NCI-H226 (cell line): ENCODE measurements around the gene TDRD10.

Source experiments
- DNase-seq: peaks from one replicate; pipeline ENCODE4 v3.0.0-alpha.2; 2015

The TDRD10 gene

GRCh38 chr1:154556422-154556821 is 54.4 kb downstream of the TDRD10 start:
- DNase-seq, result peak; percentile 22

DNA sequence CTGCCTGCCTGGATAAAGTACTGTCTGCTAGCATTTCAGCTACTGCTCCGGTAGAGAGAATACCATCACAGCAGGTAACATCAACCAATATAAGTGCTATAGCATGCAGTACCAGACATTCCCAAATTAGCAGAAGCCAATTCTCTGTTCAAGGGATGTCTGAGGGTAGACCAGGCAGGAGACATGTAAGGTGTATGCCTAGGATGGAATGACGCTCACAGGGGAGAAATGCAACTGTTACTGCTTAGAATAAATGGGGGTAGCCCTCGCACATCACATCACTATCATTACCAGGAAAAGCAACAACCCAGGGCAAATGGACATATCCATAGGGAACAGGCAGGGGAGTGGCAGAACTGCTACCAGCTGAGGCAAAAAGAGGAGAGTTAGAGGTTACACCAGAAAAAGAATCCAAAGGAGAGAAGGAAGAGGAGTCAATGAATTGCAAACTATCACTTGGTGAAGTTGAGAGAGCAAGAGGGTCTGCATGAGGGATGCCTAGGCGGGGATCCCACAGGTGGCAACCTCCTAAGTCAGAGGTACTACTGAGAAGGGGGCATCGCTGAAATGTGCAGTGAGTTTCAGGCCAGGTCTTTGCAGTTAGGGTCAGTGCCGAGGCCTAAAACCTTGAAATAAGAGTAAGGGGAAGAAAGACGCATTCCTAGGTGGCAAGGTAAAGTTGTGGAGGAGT is 55.4 kb downstream of the TDRD10 start:
- no peak for DNase-seq

- no peak for DNase-seq
Measured at GRCh38 chr1:154557939-154558719, 56.1 kb downstream of the TDRD10 start, which contains the start of gene UBE2Q1. UBE2Q1 (minus strand) TSS chr1:154558662; CDS start chr1:154558553, 109 bp downstream.

- DNase-seq, result peak; percentile 99
Measured at GRCh38 chr1:154558720-154559465, 56.9 kb downstream of the TDRD10 start.

- peak; percentile 71 for DNase-seq
Measured at GRCh38 chr1:154559466-154560044, 57.5 kb downstream of the TDRD10 start.

DNA sequence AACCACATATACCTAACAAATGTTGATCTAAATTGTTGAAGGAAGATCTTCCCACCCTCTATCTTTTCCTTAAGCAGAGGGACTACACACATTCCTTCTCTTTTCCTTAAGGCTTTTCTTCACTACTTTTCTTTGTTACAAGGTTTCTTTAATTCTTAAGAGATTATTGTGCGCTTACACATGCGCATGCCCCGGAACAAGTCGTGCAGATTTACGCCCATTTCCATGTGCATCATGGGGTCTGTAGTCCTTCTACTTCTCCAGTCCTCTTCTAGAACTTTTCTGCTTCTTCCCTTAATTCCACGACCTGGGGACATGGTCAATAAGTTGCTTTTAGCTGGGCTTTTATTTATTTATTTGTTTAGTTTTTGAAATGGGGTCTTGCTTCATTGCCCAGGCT is 63.9 kb downstream of the TDRD10 start:
- DNase-seq, result no peak

DNA sequence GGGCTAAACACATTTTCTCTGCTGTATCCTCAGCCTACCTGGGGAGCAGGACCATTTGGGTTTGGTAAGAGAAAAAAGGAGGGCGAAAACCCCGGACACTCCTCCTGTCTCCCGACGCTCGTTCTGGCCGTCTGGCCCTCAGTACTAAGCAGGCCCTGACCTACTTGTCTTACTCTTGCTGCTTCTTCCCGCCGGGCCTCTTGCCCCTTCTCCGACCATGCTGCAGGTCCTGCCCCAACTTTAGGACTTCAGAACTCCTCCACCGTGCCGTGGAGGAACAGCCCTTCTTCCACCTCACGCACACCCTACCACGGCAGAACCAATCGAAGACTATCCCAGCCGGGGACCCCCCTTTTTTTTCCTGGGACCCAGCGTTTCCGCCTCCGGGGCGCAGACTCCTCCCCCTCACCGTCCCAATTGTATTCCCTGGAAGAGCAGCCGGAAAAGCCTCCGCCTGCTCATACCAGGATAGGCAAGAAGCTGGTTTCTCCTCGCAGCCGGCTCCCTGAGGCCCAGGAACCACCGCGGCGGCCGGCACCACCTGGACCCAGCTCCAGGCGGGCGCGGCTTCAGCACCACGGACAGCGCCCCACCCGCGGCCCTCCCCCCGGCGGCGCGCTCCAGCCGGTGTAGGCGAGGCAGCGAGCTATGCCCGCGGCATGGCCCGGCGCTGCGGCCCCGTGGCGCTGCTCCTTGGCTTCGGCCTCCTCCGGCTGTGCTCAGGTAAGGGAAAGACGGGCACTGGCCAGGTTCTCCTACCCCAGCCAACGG is 65.6 kb downstream of the TDRD10 start, which contains the start of gene CHRNB2:
Gene CHRNB2, plus strand, starts transcription at position 393 of the 771 bp plus-strand sequence. Its CDS starts 267 bp downstream, at position 660.
- peak; percentile 75 for DNase-seq

DNA sequence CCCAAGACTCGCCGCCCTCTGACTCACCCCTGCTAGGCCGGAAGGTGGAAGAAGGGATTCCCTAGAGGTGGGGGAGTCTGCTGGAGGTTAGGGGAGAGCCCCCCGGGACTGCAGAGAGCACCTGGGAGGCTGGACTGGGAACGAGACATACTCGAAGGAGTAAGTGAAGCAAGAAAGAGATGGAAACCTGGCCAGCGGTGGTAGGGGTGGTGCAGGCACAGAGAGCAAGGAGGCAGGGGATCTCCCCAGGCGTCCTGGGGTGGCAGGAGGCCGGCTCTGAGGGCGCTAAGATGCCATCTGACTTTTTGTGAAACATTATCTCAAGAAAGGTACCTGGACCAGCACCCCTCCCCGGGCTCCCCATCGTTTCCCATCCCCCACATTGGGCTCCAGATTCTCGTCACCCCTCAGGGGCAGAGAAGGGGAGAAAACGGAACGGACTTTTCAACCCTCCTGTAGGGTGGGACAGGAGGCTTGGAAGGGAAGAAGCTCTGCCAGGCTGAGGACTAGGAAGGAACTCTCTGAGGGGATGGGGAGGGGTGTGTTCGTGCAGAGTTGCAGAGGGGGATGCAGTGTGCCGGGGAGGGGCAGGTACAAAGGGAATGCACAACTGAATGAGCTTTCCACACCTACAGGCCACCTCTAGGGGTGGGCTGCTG is 66.3 kb downstream of the TDRD10 start:
- DNase-seq, result no peak

DNA sequence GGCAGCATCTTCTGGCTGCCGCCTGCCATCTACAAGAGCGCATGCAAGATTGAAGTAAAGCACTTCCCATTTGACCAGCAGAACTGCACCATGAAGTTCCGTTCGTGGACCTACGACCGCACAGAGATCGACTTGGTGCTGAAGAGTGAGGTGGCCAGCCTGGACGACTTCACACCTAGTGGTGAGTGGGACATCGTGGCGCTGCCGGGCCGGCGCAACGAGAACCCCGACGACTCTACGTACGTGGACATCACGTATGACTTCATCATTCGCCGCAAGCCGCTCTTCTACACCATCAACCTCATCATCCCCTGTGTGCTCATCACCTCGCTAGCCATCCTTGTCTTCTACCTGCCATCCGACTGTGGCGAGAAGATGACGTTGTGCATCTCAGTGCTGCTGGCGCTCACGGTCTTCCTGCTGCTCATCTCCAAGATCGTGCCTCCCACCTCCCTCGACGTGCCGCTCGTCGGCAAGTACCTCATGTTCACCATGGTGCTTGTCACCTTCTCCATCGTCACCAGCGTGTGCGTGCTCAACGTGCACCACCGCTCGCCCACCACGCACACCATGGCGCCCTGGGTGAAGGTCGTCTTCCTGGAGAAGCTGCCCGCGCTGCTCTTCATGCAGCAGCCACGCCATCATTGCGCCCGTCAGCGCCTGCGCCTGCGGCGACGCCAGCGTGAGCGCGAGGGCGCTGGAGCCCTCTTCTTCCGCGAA is 69.4 kb downstream of the TDRD10 start:
- no peak for DNase-seq

DNA sequence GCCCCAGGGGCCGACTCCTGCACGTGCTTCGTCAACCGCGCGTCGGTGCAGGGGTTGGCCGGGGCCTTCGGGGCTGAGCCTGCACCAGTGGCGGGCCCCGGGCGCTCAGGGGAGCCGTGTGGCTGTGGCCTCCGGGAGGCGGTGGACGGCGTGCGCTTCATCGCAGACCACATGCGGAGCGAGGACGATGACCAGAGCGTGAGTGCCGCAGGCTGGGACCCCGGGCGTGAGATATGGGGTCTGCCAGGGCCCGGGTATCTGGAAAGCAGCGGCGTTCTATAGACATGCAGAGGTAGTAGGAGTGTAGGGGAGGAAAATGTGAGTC is 69.9 kb downstream of the TDRD10 start:
- DNase-seq, result no peak

- no peak for DNase-seq
Measured at GRCh38 chr1:154572468-154573167, 70.6 kb downstream of the TDRD10 start.

DNA sequence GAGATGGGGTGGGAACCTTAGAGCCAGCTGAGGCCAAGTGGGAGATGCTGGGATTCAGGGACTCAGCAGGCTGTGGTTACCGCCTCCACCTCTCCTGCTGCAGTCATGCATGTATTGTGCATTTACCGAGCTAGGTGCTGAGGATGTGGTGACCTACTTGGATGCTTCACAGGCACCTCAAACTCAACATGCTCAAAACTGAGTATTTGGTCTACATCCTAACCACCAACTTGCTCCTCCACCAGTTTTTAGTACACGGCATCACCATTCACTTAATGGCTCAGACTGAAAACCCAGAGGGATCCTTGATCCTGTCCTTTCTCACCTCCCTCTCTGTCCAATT is 71.1 kb downstream of the TDRD10 start:
- DNase-seq, result no peak

GRCh38 chr1:154574716-154575115 is 72.7 kb downstream of the TDRD10 start:
- no peak for DNase-seq

- no peak for DNase-seq
Measured at GRCh38 chr1:154575147-154575927, 73.3 kb downstream of the TDRD10 start.

GRCh38 chr1:154575951-154576566 is 74.0 kb downstream of the TDRD10 start:
- DNase-seq, result no peak

- no peak for DNase-seq
Measured at GRCh38 chr1:154577346-154578057, 75.5 kb downstream of the TDRD10 start.

DNA sequence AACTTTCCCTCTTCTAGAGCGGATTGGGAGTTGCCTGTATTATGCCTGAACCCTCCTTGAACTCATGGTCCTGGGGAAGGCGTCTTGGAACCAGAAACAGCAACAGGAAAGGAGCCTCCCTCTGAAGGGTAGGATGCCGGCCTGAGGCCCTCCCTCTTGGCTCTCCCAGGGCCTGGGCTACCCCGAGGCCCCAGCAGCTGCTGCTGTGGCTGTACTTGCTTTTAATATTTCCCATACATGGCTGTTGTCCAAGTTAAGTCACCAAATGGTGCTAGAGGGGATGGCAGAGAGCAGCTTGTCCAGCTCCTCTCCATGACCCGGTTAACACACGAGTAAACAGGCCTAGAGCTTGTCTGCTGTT is 76.0 kb downstream of the TDRD10 start:
- DNase-seq, result no peak

DNA sequence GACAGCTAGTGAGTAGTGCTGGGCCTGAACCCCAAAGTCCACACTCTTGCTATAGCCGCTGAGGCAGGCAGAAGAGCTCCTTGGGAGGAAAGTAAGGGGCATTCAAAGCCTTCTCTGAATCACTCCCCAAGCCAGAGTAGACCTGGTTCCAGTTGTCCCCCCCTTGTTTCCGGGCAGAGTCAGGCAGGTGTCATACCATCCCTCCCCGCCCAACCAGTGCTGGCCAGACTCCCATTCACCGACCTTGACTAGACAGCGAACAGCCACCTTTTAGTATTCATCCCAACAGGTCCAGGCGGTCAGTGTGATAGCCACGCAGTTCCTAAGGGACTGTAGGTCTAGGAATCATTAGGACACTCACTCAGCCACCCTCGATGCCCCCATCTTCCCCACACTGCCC is 77.4 kb downstream of the TDRD10 start:
- DNase-seq, result no peak

GRCh38 chr1:154581766-154582165 is 79.7 kb downstream of the TDRD10 start:
- DNase-seq, result no peak
